CD4-positive, CD25-positive, alpha-beta regulatory T cell (primary cell): Measurements from ENCODE around the gene DHTKD1. TPM values are rescaled to one million over a fixed set of nuclear protein-coding genes. Genes with fewer than 3 reads are reported as not detected.

Experiments
- ATAC-seq, 2 donors: fragments of 150-1000 bp; cut with Tn5 transposase; one replicate each; pipeline ENCODE4 v1.10.0; 2021; ENCODE audit warnings: low read depth in 2 of 2, moderate number of reproducible peaks in 2 of 2, moderate library complexity in 1 of 2
- DNase-seq, 3 donors: peaks; one replicate each; pipeline versions ENCODE4 v3.0.0 to v3.0.0-alpha.2; 2012 to 2022; ENCODE audit warnings: mixed read lengths in 1 of 3
- H3K27ac ChIP-seq: one replicate; pipeline ENCODE4 v1.7.0; 2013; ENCODE audit warnings: mild to moderate bottlenecking, low read length; ENCODE audit not compliant: insufficient read depth, poor library complexity, severe bottlenecking
- H3K27me3 ChIP-seq: one replicate; pipeline ENCODE4 v1.7.0; 2013; ENCODE audit warnings: low read length; ENCODE audit not compliant: control insufficient read depth, insufficient read depth
- H3K36me3 ChIP-seq: one replicate; pipeline ENCODE4 v1.7.0; 2013; ENCODE audit warnings: mild to moderate bottlenecking, low read length, moderate library complexity; ENCODE audit not compliant: control insufficient read depth, insufficient read depth
- H3K4me1 ChIP-seq: 2 replicates; pipeline ENCODE4 v1.7.0; 2013; ENCODE audit warnings: mild to moderate bottlenecking, low read length; ENCODE audit not compliant: insufficient read depth, control insufficient read depth, poor library complexity, severe bottlenecking
- H3K4me3 ChIP-seq: one replicate; pipeline ENCODE4 v1.7.0; 2013; ENCODE audit warnings: low read depth, mild to moderate bottlenecking, low read length, moderate library complexity
- H3K9me3 ChIP-seq, 2 experiments: 1 replicate in 1 of 2; 2 replicates in 1 of 2; pipeline ENCODE4 v1.7.0; 2013; ENCODE audit warnings: low read length in 2 of 2, mild to moderate bottlenecking in 1 of 2, moderate library complexity in 1 of 2; ENCODE audit not compliant: control insufficient read depth in 2 of 2
- H3K27ac Mint-ChIP-seq, 3 donors: one replicate each; pipeline ENCODE4 v1.8.0; 2020 to 2022; ENCODE audit warnings: mild to moderate bottlenecking in 3 of 3, mixed read lengths in 3 of 3, moderate library complexity in 2 of 3
- H3K27me3 Mint-ChIP-seq: one replicate; pipeline ENCODE4 v1.8.0; 2022; ENCODE audit warnings: mild to moderate bottlenecking, mixed read lengths
- H3K36me3 Mint-ChIP-seq: one replicate; pipeline ENCODE4 v1.8.0; 2020; ENCODE audit warnings: mixed read lengths
- H3K4me1 Mint-ChIP-seq, 4 donors: one replicate each; pipeline ENCODE4 v1.8.0; 2020 to 2022; ENCODE audit warnings: mixed read lengths in 4 of 4, mild to moderate bottlenecking in 1 of 4
- H3K4me3 Mint-ChIP-seq, 4 donors: one replicate each; pipeline ENCODE4 v1.8.0; 2020 to 2022; ENCODE audit warnings: mild to moderate bottlenecking in 4 of 4, mixed read lengths in 4 of 4, moderate library complexity in 3 of 4
- H3K9me3 Mint-ChIP-seq, 7 donors: one replicate each; pipeline ENCODE4 v1.8.0; 2020 to 2022; ENCODE audit warnings: mixed read lengths in 7 of 7, mild to moderate bottlenecking in 3 of 7, moderate library complexity in 2 of 7
- polyA plus RNA-seq, 4 donors: library from polyadenylated mRNA; unstranded; fragments of 300-500 nt; fragmentation: Illumina TruSeq; gene quantifications; one replicate each; pipeline ENCODE4 v1.2.3, GENCODE V29; 2021
- total RNA-seq: library from RNA; stranded (reverse); gene quantifications from one replicate; pipeline ENCODE4 v1.2.3, GENCODE V29; 2022

Gene DHTKD1
- total and polyA plus RNA-seq, 5 donors from 2014 or later: 6.0 to 18.9 (median 8.7) TPM

GRCh38 chr10:12031404-12031803, 37.4 kb upstream of the DHTKD1 start:
- Histone ChIP-seq H3K4me1 (no peaks in the 10 kb centered on the region), H3K36me3 (peaks cover 50% of the 10 kb centered on the region), H3K27me3 (no peaks in the 10 kb centered on the region), H3K9me3 (no peaks in the 10 kb centered on the region), H3K4me3 (no peak overlapping the region), H3K27ac (no peak overlapping the region)
- H3K9me3 Mint-ChIP-seq: no peaks in the 10 kb centered on the region
- peaks cover 21 to 53% (median 40%) of the 10 kb centered on the region in 4 donors for H3K4me1 Mint-ChIP-seq
- no peaks in the 10 kb centered on the region for H3K27me3 Mint-ChIP-seq
- DNase-seq (no peak), ATAC-seq (no peak)
- peak overlapping the region in 1 of 3 donors; percentile 44 for H3K27ac Mint-ChIP-seq
- peaks cover 46% of the 10 kb centered on the region for H3K36me3 Mint-ChIP-seq
- no peak overlapping the region for H3K4me3 Mint-ChIP-seq

- Mint-ChIP-seq H3K27me3 (no peaks in the 10 kb centered on the region), H3K9me3 (no peaks in the 10 kb centered on the region), H3K36me3 (peaks cover 30% of the 10 kb centered on the region), H3K27ac (no peak overlapping the region), H3K4me1 (peaks cover 22 to 65% (median 44%) of the 10 kb centered on the region in 4 donors), H3K4me3 (peak overlapping the region in 1 of 4 donors; percentile 8)
- DNase-seq: no peak
- H3K27ac ChIP-seq: no peak overlapping the region
- H3K27me3 ChIP-seq: no peaks in the 10 kb centered on the region
- no peak for ATAC-seq
- H3K4me1 ChIP-seq: peaks cover 4% of the 10 kb centered on the region
- no peak overlapping the region for H3K4me3 ChIP-seq
- peaks cover 28% of the 10 kb centered on the region for H3K36me3 ChIP-seq
- H3K9me3 ChIP-seq: no peaks in the 10 kb centered on the region
These were observed 32.6 kb upstream of the DHTKD1 start for GRCh38 chr10:12036073-12036655.

- peaks cover 0 to 2% (median 0%) of the 10 kb centered on the region in 7 donors for H3K9me3 Mint-ChIP-seq
- Histone ChIP-seq H3K36me3 (no peaks in the 10 kb centered on the region), H3K4me1 (peaks cover 19% of the 10 kb centered on the region), H3K4me3 (peak overlapping the region; percentile 86), H3K9me3 (no peaks in the 10 kb centered on the region), H3K27ac (peak overlapping the region; percentile 96), H3K27me3 (no peaks in the 10 kb centered on the region)
- peaks cover 27 to 52% (median 35%) of the 10 kb centered on the region in 4 donors for H3K4me1 Mint-ChIP-seq
- peak overlapping the region; percentile 96 to 99 (median 96) for H3K27ac Mint-ChIP-seq
- H3K27me3 Mint-ChIP-seq: peaks cover 10% of the 10 kb centered on the region
- no peak for ATAC-seq
- H3K4me3 Mint-ChIP-seq: peak overlapping the region; percentile 95 to 99 (median 96)
- DNase-seq: peak in 2 of 3 donors; percentile 5 to 59
- peaks cover 7% of the 10 kb centered on the region for H3K36me3 Mint-ChIP-seq
These were observed 26.9 kb upstream of the DHTKD1 start for GRCh38 chr10:12041766-12042408.

GRCh38 chr10:12042409-12042796, 26.4 kb upstream of the DHTKD1 start:
- Mint-ChIP-seq H3K4me3 (peak overlapping the region; percentile 95 to 99 (median 96)), H3K27ac (peak overlapping the region; percentile 99), H3K9me3 (peaks cover 0 to 2% (median 0%) of the 10 kb centered on the region in 7 donors), H3K4me1 (peaks cover 27 to 52% (median 35%) of the 10 kb centered on the region in 4 donors), H3K27me3 (peaks cover 13% of the 10 kb centered on the region), H3K36me3 (peaks cover 7% of the 10 kb centered on the region)
- ATAC-seq (peak; percentile 8 to 9), DNase-seq (peak in 2 of 3 donors; percentile 34 to 51)
- H3K4me3 ChIP-seq: peak overlapping the region; percentile 86
- H3K27ac ChIP-seq: peak overlapping the region; percentile 96
- H3K4me1 ChIP-seq: peaks cover 19% of the 10 kb centered on the region
- H3K9me3 ChIP-seq: no peaks in the 10 kb centered on the region
- H3K27me3 ChIP-seq: no peaks in the 10 kb centered on the region
- H3K36me3 ChIP-seq: no peaks in the 10 kb centered on the region

- Mint-ChIP-seq H3K27ac (peak within 1 kb of the TSS; percentile 99), H3K9me3 (peaks cover 0 to 2% (median 0%) of the 10 kb centered on the region in 7 donors), H3K4me3 (peak within 1 kb of the TSS; percentile 95 to 99 (median 96)), H3K4me1 (peaks cover 25 to 49% (median 33%) of the 10 kb centered on the region in 4 donors), H3K27me3 (peaks cover 13% of the 10 kb centered on the region), H3K36me3 (peaks cover 3% of the 10 kb centered on the region)
- Histone ChIP-seq H3K27me3 (no peaks in the 10 kb centered on the region), H3K9me3 (no peaks in the 10 kb centered on the region), H3K4me1 (peaks cover 19% of the 10 kb centered on the region), H3K36me3 (no peaks in the 10 kb centered on the region), H3K4me3 (peak within 1 kb of the TSS; percentile 97), H3K27ac (peak within 1 kb of the TSS; percentile 96)
- DNase-seq (peak; percentile 96 to 98 (median 97)), ATAC-seq (peak; percentile 88 to 89)
These were observed 25.7 kb upstream of the DHTKD1 start, which contains the start of gene UPF2 for GRCh38 chr10:12042797-12043651. TSS of gene UPF2 (minus strand) at chr10:12042809. CDS start at chr10:12035423, 7,386 bp downstream.

- Histone ChIP-seq H3K27me3 (no peaks in the 10 kb centered on the region), H3K27ac (no peak overlapping the region), H3K36me3 (no peaks in the 10 kb centered on the region), H3K9me3 (no peaks in the 10 kb centered on the region), H3K4me3 (no peak overlapping the region), H3K4me1 (peaks cover 19% of the 10 kb centered on the region)
- ATAC-seq: no peak
- Mint-ChIP-seq H3K4me1 (peaks cover 15 to 27% (median 20%) of the 10 kb centered on the region in 4 donors), H3K36me3 (no peaks in the 10 kb centered on the region), H3K27ac (peak overlapping the region in 1 of 3 donors; percentile 34), H3K27me3 (peaks cover 13% of the 10 kb centered on the region), H3K4me3 (peak overlapping the region in 1 of 4 donors; percentile 95), H3K9me3 (peaks cover 0 to 2% (median 0%) of the 10 kb centered on the region in 7 donors)
- no peak for DNase-seq
These were observed 23.2 kb upstream of the DHTKD1 start for GRCh38 chr10:12045596-12045995.

- Mint-ChIP-seq H3K4me3 (no peak overlapping the region), H3K27ac (no peak overlapping the region), H3K27me3 (peaks cover 5% of the 10 kb centered on the region), H3K9me3 (peaks cover 0 to 2% (median 0%) of the 10 kb centered on the region in 7 donors), H3K36me3 (no peaks in the 10 kb centered on the region), H3K4me1 (peaks cover under 1 to 7% (median 3%) of the 10 kb centered on the region in 4 donors)
- ATAC-seq (no peak), DNase-seq (no peak)
- Histone ChIP-seq H3K4me1 (peaks cover 4% of the 10 kb centered on the region), H3K9me3 (no peaks in the 10 kb centered on the region), H3K27me3 (no peaks in the 10 kb centered on the region), H3K27ac (no peak overlapping the region), H3K36me3 (no peaks in the 10 kb centered on the region), H3K4me3 (no peak overlapping the region)
These were observed 20.2 kb upstream of the DHTKD1 start for GRCh38 chr10:12048547-12048946.
